Thyroid gland (tissue), 4 donors: ENCODE data around the gene INTS1.

Source experiments
- CTCF ChIP-seq, 6 experiments: fragments of 200-600 bp in 3 of 6; fragments of 450-650 bp in 3 of 6; sonication (generic) in 3 of 6; IDR thresholded peaks; one replicate each; pipeline ENCODE4 v1.5.1; 2016 to 2019; ENCODE audit warnings: antibody characterized with exemption in 6 of 6, mild to moderate bottlenecking in 2 of 6, inconsistent platforms in 1 of 6, moderate library complexity in 1 of 6
- POLR2A ChIP-seq, 2 donors: fragments of 450-650 bp; IDR thresholded peaks; one replicate each; pipeline ENCODE4 v1.6.1; 2017; ENCODE audit warnings: antibody characterized with exemption in 2 of 2, mild to moderate bottlenecking in 2 of 2, moderate library complexity in 1 of 2

DNA sequence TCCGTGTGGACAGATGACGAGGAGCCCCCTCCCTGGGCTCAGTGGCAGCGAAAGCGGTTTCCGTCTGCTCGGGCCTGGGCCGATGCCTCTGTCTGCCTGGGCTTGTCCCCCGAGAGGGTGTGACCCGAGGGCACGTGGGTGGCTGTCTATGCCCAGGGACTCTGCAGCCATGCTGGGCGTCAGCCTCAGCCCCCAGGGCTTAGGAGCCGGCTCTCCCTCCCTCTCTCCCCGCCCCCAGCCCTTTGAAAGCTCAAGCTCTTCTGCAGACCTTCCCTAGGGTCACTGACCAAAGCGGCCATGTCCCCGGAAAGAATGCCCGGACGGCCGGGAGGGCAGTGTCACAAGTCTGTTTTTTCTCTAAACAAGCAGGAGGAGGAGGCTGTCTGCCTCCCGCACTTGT lies 52.0 kb downstream of the INTS1 start:
- TF ChIP-seq POLR2A (IDR thresholded peaks at IDR 0.05) (no peak), CTCF (IDR thresholded peaks at IDR 0.05) (no peak)
